ENCODE results near the gene LZTS3. TPM values are rescaled to one million over a fixed set of nuclear protein-coding genes. Genes with fewer than 3 reads are reported as not detected.
A peak's percentile ranks its signal among the peaks of the same experiment; 100 is the strongest.
"Not testable (repeated sequence)": the region's sequence is repeated elsewhere in the genome, so short reads cannot be mapped to it uniquely, and the experiment has no call there.

LZTS3 gene
- total RNA-seq, 3 donors from 2014 or later, result 4.2 to 9.9 (median 8.0) TPM

GRCh38 chr20:3121955-3122610 is 51.3 kb downstream of the LZTS3 start:
- Histone ChIP-seq H3K36me3 (ENCODE audit: low read depth) (no peaks in the 10 kb centered on the region), H3K9me3 (peaks cover 3% of the 10 kb centered on the region), H3K4me3 (no peak overlapping the region), H3K4me1 (ENCODE audit: low read depth) (no peaks in the 10 kb centered on the region)
- no peak for TF ChIP-seq CTCF (IDR thresholded peaks at IDR 0.05)
- DNase-seq, result no peak
- ATAC-seq, result no peak
- intact Hi-C loops (cut with DNase I, micrococcal nuclease), result no loop called here

- intact Hi-C loops (cut with DNase I, micrococcal nuclease), result no loop called here
- DNase-seq (no peak), ATAC-seq (peak; percentile 57)
- Histone ChIP-seq H3K4me3 (no peak overlapping the region), H3K9me3 (peaks cover 3% of the 10 kb centered on the region), H3K4me1 (ENCODE audit: low read depth) (no peaks in the 10 kb centered on the region), H3K36me3 (ENCODE audit: low read depth) (no peaks in the 10 kb centered on the region)
- no peak for TF ChIP-seq CTCF (IDR thresholded peaks at IDR 0.05)
These were observed 52.0 kb downstream of the LZTS3 start for GRCh38 chr20:3121271-3121911.

GRCh38 chr20:3119044-3119443 is 54.3 kb downstream of the LZTS3 start:
- no peak for TF ChIP-seq CTCF (IDR thresholded peaks at IDR 0.05)
- Histone ChIP-seq H3K4me1 (ENCODE audit: low read depth) (no peaks in the 10 kb centered on the region), H3K9me3 (no peaks in the 10 kb centered on the region), H3K4me3 (no peak overlapping the region), H3K36me3 (ENCODE audit: low read depth) (no peaks in the 10 kb centered on the region)
- no peak for DNase-seq
- ATAC-seq, result no peak
- intact Hi-C loops (cut with DNase I, micrococcal nuclease), result loop anchor here in 1 of 2 donors (10.0 kb wide), 1 partner anchor 64 kb away; no protein-coding TSS in a partner anchor

GRCh38 chr20:3117839-3118379 is 55.4 kb downstream of the LZTS3 start:
- not testable (repeated sequence) for H3K9me3 ChIP-seq; H3K36me3 ChIP-seq (ENCODE audit: low read depth); H3K4me3 ChIP-seq; H3K4me1 ChIP-seq (ENCODE audit: low read depth)
- ATAC-seq (peak; percentile 49), DNase-seq (peak in 2 of 3 donors; percentile 39 to 40)
- intact Hi-C loops (cut with DNase I, micrococcal nuclease), result loop anchor here in 1 of 2 donors (10.0 kb wide), 1 partner anchor 63 kb away; no protein-coding TSS in a partner anchor

GRCh38 chr20:3116341-3116740 is 57.0 kb downstream of the LZTS3 start:
- Histone ChIP-seq H3K4me3 (no peak overlapping the region), H3K9me3 (no peaks in the 10 kb centered on the region), H3K4me1 (ENCODE audit: low read depth) (no peaks in the 10 kb centered on the region), H3K36me3 (ENCODE audit: low read depth) (no peaks in the 10 kb centered on the region)
- TF ChIP-seq CTCF (IDR thresholded peaks at IDR 0.05), result no peak
- intact Hi-C loops (cut with DNase I, micrococcal nuclease), result loop anchor here in 1 of 2 donors (10.0 kb wide), 1 partner anchor 62 kb away; no protein-coding TSS in a partner anchor
- ATAC-seq, result no peak
- DNase-seq, result no peak
